SKM-1 treated with dmso at 0.1 percent for 144 hours (cell line): ENCODE data around the gene OXTR.

ENCODE experiments used
- DNase-seq: peaks from one replicate; lab custom pipeline; 2025; ENCODE audit not compliant: unreplicated experiment; lab: John Stamatoyannopoulos, UW

OXTR gene

GRCh38 chr3:8767667-8768363 is 1.6 kb downstream of the OXTR start:
- DNase-seq: no peak

GRCh38 chr3:8767256-8767666 is 2.2 kb downstream of the OXTR start:
- DNase-seq: no peak

DNA sequence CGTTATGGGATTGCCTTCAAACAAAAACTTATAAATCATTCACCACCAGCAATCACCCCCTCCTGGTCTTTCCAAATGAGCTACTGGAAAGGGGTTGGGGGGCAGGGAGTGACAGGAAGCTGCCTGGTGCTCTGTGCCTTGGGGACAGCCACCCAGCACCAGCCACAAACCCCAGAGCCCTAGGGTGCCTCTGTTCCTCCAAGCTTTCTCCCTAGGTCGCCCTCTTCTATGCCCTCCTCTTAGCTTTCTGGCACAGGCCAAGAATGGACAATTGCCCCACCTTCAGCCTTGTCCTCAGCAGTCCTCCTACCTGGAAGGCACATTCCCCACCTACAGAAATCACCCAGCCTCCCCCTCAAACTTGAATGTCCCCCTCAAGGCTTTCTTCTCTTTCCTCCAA is 3.3 kb downstream of the OXTR start:
- no peak for DNase-seq

GRCh38 chr3:8765528-8765927 is 3.9 kb downstream of the OXTR start:
- DNase-seq: no peak

GRCh38 chr3:8764528-8764927 is 4.9 kb downstream of the OXTR start:
- DNase-seq: no peak

- no peak for DNase-seq
Observed at GRCh38 chr3:8762607-8763377, 6.6 kb downstream of the OXTR start.

DNA sequence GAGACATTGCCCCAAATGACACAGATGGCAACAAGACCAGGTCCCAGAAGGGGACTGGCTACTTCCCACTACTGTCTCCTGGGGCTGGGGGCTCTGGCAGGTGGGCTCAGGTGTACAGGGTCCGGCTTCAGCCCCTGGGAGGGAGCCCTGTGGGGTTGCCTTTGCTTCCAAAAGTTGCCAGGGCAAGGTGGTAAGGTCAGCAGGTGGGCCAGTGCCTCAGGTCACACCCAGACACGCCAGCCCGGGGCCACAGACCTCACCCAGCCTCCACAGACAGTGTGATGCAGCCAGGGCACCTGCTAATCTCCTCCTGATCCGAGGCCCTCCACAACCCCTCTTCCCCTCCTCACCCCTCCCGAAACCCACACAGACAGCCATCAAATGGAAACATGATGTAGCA is 7.5 kb downstream of the OXTR start:
- no peak for DNase-seq

DNA sequence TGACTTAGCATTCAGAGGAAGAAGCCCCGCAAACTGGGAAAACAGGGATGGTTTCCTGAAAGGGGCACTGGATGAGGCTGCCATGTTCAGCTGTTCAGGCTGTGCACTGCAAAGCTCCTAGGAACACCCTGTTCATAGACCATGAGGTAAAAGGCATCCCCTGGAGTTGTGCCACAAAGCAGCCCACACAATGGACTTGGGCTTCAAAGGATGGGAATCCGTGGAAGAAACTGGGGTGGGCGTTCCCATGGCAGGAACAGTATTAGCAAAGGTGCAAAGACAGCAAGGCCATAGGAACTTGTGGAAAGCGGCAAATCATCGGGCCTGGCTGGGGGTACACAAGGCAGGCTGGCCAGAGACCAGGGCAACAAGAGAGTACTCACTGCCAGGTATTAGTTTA is 8.9 kb downstream of the OXTR start:
- DNase-seq: no peak

DNA sequence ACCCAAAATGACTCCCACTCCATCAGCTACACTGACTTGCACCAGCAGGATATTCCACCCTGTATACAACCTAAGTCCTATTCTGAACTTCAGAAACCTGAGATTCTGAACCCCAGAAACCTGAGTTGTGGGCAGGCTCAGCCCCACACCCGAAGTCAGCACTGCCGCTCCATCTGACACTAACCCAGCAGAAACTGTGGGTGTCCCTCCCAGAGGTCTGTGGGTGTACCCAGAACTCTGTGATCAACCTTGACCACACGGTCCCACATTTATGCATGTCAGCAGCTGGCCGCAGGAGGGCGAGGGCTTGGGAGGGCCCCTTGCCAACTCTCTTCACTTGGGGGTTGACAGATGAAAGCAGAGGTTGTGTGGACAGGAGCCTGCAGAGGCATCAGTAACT is 9.3 kb downstream of the OXTR start:
- no peak for DNase-seq

- no peak for DNase-seq
Observed at GRCh38 chr3:8759038-8759707, 10.2 kb downstream of the OXTR start.

DNA sequence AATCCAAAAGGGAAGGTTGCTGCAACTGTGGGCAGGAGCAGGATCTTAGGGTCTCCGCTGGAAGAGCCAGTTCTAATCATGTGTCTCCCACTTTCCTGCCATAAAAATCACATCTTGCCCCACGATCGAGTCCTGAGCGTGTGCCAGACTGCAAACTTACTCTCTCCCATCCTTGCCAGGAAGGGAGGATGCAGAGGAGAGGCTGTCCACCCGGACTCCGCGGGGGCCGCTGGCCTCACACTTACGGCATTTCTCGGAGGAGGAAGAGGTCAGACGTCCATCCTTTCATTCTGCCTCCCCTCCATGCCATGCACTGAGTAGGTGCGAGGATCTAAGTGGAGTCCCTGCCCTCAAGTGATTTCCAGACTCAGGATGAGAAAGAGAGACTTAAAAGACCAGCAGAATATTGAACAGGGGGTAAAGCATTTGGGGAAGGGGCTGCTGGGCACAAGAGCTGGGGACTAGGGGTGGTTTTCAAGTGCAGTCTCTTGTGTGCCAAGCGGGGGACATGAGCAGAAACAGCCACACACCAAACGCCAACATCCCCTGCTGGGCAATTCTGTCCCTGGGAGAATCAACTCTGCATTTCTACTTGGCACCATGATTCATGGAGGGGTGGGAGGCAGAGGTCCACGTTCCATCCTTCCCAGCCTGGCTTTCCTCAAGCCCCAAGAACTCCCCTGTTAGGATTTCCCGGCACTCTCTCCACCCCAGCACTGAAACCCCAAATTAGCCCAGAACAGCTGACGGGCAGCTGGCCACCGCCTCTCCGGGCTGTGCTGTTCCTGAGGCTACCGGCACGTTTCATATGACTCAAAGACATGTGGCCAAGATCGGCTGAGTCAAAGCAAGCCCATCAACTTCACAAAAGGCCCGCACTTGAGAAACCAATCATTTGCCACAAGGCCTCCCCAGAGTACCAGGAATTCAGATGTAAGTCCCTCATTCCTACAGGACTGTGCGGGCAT is 11.6 kb downstream of the OXTR start:
- DNase-seq: no peak

DNA sequence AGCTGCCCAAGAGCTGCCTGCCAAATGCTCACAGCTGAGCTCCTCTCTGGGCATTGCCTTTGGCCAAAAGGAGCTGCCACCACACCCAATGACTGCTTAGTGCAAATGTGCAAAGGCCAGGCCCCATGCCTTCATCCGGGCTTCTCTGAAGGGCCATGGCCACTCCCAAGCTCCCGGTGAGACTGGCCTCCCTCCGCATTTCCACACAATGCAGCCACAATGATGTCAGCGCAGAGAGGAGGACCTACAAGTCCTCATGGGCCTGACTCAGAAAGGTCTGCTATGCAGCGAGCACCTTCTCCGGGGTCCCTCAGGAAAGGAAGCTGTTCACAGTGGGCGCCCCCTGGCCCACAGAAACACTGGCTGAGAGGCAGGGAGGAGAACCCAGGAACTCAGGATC is 12.7 kb downstream of the OXTR start:
- no peak for DNase-seq

DNA sequence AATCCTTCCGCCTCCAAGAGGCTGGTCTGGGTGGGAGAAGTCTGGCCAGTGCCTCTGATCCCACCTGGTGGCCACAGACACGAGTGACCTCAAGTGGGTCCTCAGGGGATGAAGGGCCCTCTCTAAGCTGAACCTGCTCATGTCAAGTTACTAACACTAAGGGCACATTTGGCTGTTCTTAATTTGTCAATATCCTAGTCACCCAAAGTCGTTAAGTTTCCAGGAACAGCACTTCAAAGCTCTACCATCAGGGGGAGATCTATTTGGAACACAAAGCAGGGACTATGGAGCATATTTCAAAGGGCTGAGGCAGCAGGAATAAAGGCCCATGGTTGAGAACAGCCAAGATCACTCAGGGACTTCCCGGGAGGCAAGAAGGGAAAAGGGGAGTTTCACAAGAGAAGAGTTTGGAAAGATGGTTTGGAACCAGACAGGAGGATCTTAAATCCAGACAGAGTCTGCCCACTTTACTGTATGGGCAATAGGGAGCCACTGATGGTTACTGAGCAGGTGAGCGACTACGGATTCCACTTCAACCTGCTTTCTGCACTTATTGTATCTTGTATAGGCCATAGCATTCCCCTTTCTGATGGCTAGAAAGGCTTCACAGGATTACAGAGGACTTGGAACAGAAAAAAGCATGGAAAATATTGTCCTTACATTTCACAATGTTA is 13.7 kb downstream of the OXTR start:
- no peak for DNase-seq

- DNase-seq: no peak
Observed at GRCh38 chr3:8755097-8755496, 14.3 kb downstream of the OXTR start.

DNA sequence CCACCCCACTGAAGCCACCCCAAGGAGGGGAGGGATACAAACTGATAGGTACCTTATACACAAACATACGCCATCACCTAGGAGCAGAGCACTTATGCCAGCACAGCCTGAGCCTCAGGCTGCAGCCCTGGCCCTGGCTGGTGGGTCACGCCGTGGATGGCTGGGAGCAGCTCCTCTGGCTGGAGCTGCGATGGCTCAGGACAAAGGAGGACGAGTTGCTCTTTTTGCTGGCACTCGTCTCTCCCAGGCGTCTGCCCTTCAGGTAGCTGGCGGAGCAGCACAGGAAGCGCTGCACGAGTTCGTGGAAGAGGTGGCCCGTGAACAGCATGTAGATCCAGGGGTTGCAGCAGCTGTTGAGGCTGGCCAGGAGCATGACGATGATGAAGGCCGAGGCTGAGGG is 16.6 kb downstream of the OXTR start:
- no peak for DNase-seq

DNA sequence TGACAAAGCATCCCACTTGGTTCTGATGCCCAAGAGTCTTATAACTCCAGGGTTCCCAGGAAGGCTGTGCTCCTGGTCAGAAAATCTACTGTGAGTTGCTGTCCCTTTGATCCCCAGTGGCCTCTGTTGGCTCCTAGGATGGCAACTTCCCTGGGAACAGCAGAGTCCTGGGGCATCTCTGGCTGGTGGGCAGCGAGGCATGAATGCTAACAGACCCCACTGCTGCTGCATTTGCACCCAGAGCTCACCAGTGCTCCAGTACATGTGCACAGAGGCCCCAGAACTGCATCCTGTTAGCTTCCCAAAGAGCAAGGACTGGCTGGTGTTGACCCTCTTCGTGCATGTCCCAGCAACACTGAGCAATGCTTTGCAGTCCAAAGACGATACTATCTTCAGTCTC is 20.1 kb downstream of the OXTR start:
- DNase-seq: no peak

DNA sequence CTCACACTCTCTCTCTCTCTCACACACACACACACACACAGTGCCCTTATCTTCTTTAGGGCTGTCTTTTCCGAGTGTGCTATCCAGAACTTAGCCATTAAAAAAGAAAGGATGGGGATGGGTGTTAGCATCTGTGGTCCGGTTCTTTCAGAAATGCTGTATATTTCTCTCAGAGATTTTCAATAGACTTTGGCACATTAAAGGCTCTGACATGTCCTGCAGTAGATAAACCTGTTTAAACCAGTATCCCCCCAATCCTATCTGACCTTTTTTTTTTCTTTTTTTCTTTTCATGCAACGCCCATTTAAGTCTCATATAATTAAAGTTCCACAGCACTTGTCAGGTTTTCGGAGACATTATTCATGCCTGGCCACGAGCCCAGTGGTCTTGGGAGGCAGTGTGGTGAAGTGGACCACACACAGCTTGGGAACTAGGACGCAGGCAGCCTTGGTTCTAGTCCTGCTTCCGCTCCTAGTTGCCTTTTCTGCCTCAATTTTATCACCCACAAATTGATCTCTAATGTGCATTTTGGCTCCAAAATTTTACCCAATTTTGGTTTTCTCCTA is 22.6 kb downstream of the OXTR start:
- no peak for DNase-seq

DNA sequence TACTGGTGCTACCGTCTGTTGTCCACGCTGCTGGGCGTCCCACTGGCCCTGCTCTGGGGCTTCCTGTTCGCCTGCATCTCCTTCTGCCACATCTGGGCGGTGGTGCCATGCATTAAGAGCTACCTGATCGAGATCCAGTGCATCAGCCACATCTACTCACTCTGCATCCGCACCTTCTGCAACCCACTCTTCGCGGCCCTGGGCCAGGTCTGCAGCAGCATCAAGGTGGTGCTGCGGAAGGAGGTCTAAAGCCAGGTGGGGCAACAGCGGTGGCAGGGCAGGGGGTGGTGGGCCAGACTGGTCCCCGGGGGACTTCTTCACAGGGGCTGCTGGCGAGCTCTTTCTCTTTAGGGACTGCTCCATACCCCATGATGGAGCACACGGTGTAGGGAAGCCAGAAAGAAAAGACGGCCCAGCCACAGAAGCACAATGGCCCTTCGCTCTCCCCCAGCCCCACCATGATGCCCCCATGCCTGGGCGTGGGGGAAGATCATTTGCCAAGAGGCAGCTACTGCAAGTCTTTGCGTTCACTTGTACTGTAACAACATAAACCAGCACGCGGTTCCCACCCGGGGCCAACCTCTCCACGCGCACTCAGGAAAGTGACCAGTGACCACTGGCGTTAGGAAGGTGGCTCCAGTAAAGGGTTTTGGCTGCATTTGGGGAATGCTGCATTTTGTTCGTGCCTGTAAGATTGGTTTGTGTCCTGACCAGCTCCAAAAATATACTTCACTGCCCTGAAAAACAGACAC is 23.6 kb downstream of the OXTR start:
- no peak for DNase-seq

GRCh38 chr3:8743911-8744310 is 25.5 kb downstream of the OXTR start:
- no peak for DNase-seq
